GM13976 (cell line): ENCODE results near the gene ITPR1.

Experiments
- DNase-seq: peaks from one replicate; pipeline ENCODE4 v3.0.0; 2012; ENCODE audit warnings: low spot score
- CTCF ChIP-seq: IDR thresholded peaks from 2 replicates; pipeline ENCODE4 v1.5.1; 2012; ENCODE audit warnings: borderline replicate concordance, mild to moderate bottlenecking; ENCODE audit not compliant: insufficient read depth; ENCODE audit errors: extremely low read depth, missing control alignments, control extremely low read depth
- in situ Hi-C: fragments of 300-500 bp; cut with MboI; formaldehyde crosslinking; loops from one replicate; pipeline ENCODE4 v1.12.0; 2022; ENCODE audit warnings: low sequenced_read_pairs, mixed read lengths, inconsistent platforms; ENCODE audit not compliant: unreplicated experiment

Gene ITPR1

GRCh38 chr3:4823385-4823784, 330.2 kb downstream of the ITPR1 start:
- no peak for DNase-seq
- in situ Hi-C loops: no loop called here
- TF ChIP-seq CTCF: no peak

- in situ Hi-C loops: no loop called here
- DNase-seq: no peak
- TF ChIP-seq CTCF: no peak
Measured at GRCh38 chr3:4823986-4824925, 331.1 kb downstream of the ITPR1 start.

GRCh38 chr3:4824926-4825325, 331.8 kb downstream of the ITPR1 start:
- DNase-seq: no peak
- TF ChIP-seq CTCF: no peak
- in situ Hi-C loops: no loop called here

- in situ Hi-C loops: no loop called here
- no peak for DNase-seq
Measured at GRCh38 chr3:4825436-4826236, 332.5 kb downstream of the ITPR1 start.

GRCh38 chr3:4826237-4827100, 333.3 kb downstream of the ITPR1 start:
- no peak for TF ChIP-seq CTCF
- no peak for DNase-seq
- in situ Hi-C loops: no loop called here

More at GRCh38 chr3:4825436-4826236, 332.5 kb downstream of the ITPR1 start:
- TF ChIP-seq CTCF: no peak

- no peak for DNase-seq
- no peak for TF ChIP-seq CTCF
- in situ Hi-C loops: no loop called here
Measured at GRCh38 chr3:4827767-4828166, 334.6 kb downstream of the ITPR1 start.
